ENCODE data around the gene KRT13.

KRT13 gene

GRCh38 chr17:41492771-41493170 lies 12.6 kb downstream of the KRT13 start:
- no peak for TF ChIP-seq CTCF (IDR thresholded peaks at IDR 0.05; ENCODE audit: extremely low read depth, missing control alignments)
- no peak for DNase-seq (ENCODE audit: low spot score)

GRCh38 chr17:41492351-41492750 lies 13.1 kb downstream of the KRT13 start:
- no peak for DNase-seq (ENCODE audit: low spot score)
- no peak for TF ChIP-seq CTCF (IDR thresholded peaks at IDR 0.05; ENCODE audit: extremely low read depth, missing control alignments)

- no peak for TF ChIP-seq CTCF (IDR thresholded peaks at IDR 0.05; ENCODE audit: extremely low read depth, missing control alignments)
- no peak for DNase-seq (ENCODE audit: low spot score)
Observed at GRCh38 chr17:41491476-41491875, 13.9 kb downstream of the KRT13 start.

- DNase-seq (ENCODE audit: low spot score) = no peak
- TF ChIP-seq CTCF (IDR thresholded peaks at IDR 0.05; ENCODE audit: extremely low read depth, missing control alignments) = no peak
Observed at GRCh38 chr17:41490000-41490990, 15.1 kb downstream of the KRT13 start.

DNA sequence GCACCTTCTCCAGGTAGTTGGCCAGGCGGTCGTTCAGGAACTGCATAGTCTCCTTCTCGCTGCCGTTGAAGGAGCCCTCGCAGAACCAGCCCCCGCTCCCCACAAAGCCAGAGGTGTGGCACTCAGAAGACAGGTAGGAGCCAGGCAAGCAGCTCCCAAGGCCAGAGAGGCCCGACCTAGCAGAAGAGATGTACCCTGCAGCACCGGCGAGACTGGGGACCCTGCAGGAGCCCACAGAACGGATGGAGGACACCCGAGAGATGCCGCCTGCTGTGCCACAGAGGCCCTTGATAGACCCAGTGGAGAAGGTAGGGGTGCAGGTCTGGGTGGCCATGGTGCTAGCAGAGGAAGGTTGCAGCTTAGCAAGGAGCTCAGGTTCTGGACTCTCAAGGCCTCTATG lies 15.9 kb downstream of the KRT13 start, which contains the start of gene KRT36:
KRT36 (minus strand) TSS at position 380 of the 400 bp plus-strand sequence; CDS start at position 334, 46 bp downstream.
- DNase-seq (ENCODE audit: low spot score) = no peak
- no peak for TF ChIP-seq CTCF (IDR thresholded peaks at IDR 0.05; ENCODE audit: extremely low read depth, missing control alignments)

GRCh38 chr17:41486809-41487530 lies 18.4 kb downstream of the KRT13 start:
- DNase-seq (ENCODE audit: low spot score) = peak; percentile 38
- TF ChIP-seq CTCF (IDR thresholded peaks at IDR 0.05; ENCODE audit: extremely low read depth, missing control alignments) = peak; percentile 64

- DNase-seq (ENCODE audit: low spot score) = no peak
- TF ChIP-seq CTCF (IDR thresholded peaks at IDR 0.05; ENCODE audit: extremely low read depth, missing control alignments) = no peak
Observed at GRCh38 chr17:41486316-41486715, 19.1 kb downstream of the KRT13 start.
